Hair follicular keratinocyte (primary cell): ENCODE results near the gene RNF130. TPM values are rescaled to one million over a fixed set of nuclear protein-coding genes. Genes with fewer than 3 reads are reported as not detected.

Experiments used
- total RNA-seq: library from RNA; depleted of rRNA; stranded (reverse); fragments of >200 nt; gene quantifications from 2 replicates; pipeline ENCODE4 v1.2.3, GENCODE V29; 2015

The RNF130 gene
- 18.4 and 28.9 TPM in 2 replicates for total RNA-seq

DNA sequence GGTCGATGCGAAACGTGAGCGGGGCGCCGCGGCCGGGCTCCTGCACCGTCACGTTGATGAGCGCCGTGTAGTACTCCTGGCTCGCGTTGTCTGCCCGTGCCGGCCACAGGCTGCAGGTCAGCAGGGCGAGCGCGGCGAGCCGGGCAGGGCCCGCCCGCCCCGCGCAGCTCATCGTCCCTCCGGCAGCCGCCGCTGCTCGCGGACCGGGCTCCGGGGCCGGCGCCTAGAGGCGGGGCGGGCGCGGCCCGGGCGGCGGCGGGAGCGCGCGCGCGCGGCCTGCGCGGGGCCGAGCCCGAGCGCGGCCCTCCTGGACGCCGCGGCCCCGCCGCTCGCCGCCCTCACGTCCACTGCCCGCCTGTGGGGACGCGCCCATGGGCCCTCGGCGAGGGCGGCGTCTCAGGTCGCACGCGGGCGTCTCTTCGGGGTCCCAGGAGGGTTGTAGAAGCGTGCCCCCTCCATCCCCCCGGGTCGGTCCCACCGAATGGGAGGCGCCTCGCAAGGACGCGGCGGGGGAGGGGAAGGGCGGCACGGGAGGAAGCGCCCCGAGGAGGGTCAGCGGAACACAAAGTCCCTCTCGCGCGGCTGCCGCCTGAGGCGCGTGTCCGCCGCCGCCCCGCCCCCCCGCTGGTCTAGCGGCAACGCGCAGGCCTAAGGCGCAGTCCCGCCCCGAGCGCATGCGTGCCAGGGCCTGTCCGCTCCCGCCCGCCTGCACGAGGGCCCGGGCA lies at the start of gene RNF130:
RNF130 (minus strand) TSS at position 229 of the 725 bp plus-strand sequence; CDS start at position 172, 57 bp downstream.

DNA sequence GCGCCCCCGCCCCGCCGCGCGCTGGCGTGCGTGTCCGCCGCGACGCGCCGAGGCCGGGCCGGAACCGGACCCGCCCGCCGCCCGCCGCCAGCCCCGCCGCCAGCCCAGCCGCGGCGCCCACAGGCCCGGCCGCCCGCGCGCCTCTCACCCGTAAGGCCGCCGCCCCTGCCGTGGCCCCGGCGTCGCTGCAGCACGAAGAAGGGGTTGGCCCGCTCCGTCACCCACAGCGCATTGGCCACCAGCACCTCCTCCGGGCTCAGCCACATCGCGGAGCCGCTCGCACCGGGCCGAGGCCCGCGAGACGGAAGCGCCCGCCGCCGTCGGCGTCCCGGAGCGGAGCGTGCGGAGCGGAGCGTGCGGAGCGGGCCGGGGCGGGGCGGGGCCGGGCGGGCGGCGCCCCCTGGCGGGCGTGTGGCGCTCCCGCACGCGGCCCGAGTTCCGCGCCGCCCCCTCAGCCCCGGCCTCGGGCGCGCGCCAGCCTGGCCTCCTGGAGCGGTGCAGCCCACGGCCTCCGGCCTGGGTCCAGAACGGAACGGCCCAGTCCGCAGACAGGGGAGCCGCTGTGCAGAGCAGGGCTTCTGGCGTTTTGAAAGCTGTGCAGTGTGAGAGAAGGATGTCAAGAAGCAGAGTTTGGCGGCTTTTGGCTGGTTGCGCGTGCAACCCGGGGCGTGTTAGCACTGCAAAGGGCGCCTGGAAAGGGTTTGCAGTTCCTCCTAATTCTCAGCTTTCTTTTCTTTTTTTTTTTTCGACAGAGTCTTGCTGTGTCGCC lies 163.8 kb downstream of the RNF130 start, which contains the start of gene TBC1D9B:
TBC1D9B (minus strand) TSS at position 342 of the 769 bp plus-strand sequence; CDS start at position 266, 76 bp downstream.

Other genes with a start within 250 kb of the RNF130 start
- 9.5 and 12.2 TPM in 2 replicates for gene MRNIP, start 212.9 kb downstream of the RNF130 start, total RNA-seq
- 56.4 and 59.3 TPM in 2 replicates for gene TBC1D9B, start 163.9 kb downstream of the RNF130 start, total RNA-seq
- not detected in 2 replicates for gene RASGEF1C, start 137.5 kb upstream of the RNF130 start, total RNA-seq
- gene MAPK9, start 220.3 kb upstream of the RNF130 start, total RNA-seq = 19.6 and 20.3 TPM in 2 replicates